Measurements from ENCODE around the gene CTNND1. TPM values are rescaled to one million over a fixed set of nuclear protein-coding genes. Genes with fewer than 3 reads are reported as not detected.

CTNND1 gene
- total and polyA plus RNA-seq, 9 of the 15 experiments (the other 6 are each of a cell fraction or from before 2014, with no cell fraction given), result 11.1 to 74.0 (median 43.3) TPM

GRCh38 chr11:57775491-57775890 lies 13.9 kb downstream of the CTNND1 start (continued):
- no peak for TF ChIP-seq PTBP1 (IDR thresholded peaks at IDR 0.05; ENCODE audit: low read depth, low read length)
- TF ChIP-seq RFX5 (IDR thresholded peaks at IDR 0.05; ENCODE audit: low read depth, low read length), result no peak

- H3K9ac ChIP-seq (ENCODE audit: insufficient read depth in 1 of 2, low read depth in 2 of 2, low read length in 2 of 2), result no peak overlapping the region
Observed at GRCh38 chr11:57776031-57776521, 14.5 kb downstream of the CTNND1 start.

More at GRCh38 chr11:57776031-57776521, 14.5 kb downstream of the CTNND1 start:
- Histone ChIP-seq H3K79me2 (ENCODE audit: control insufficient read depth, insufficient read depth, low read length) (peaks cover 95% of the 10 kb centered on the region), H3K27me3 (ENCODE audit: control insufficient read depth in 2 of 2, insufficient read depth in 2 of 2, low read length in 2 of 2) (no peaks in the 10 kb centered on the region), H3K4me1 (replicated peaks in 1 of 2; ENCODE audit: control insufficient read depth in 2 of 2, insufficient read depth in 2 of 2, low read length in 2 of 2) (peaks cover 20 to 56% of the 10 kb centered on the region in 2 experiments), H3K9me1 (ENCODE audit: control insufficient read depth, insufficient read depth, low read length) (no peaks in the 10 kb centered on the region), H3K9me3 (replicated peaks; ENCODE audit: control insufficient read depth, insufficient read depth, low read depth, low read length) (no peaks in the 10 kb centered on the region), H3K27ac (ENCODE audit: extremely low read depth, low read depth, low read length) (no peak overlapping the region), H4K20me1 (replicated peaks; ENCODE audit: control insufficient read depth, insufficient read depth, low read length) (peaks cover 60% of the 10 kb centered on the region), H3K4me3 (no peak overlapping the region), H3K36me3 (ENCODE audit: control insufficient read depth, insufficient read depth, low read length) (peaks cover 7% of the 10 kb centered on the region; the same call in 1 of the 3 replicates), H2AFZ (ENCODE audit: low read depth, low read length) (no peak overlapping the region), H3K4me2 (ENCODE audit: insufficient read depth, low read length) (no peak overlapping the region)
- ChIA-PET POLR2A (interaction anchor here (0.6 to 9.4 kb wide), 4 partner anchors 9 to 1937 kb away, joined by 3 to 88 read pairs (median 4); partner anchors contain the start of gene CTNND1), CTCF (ENCODE audit: low intra/inter-chr PET ratio) (no interaction called here)
- in situ Hi-C loops (cut with MboI) (no loop called here), intact Hi-C loops (cut with micrococcal nuclease) (no loop called here)
- 85% methylated on average over 3 of the region's 3 CpGs for WGBS (ENCODE audit: insufficient coverage, low coverage, missing lambda C conversion rate)
- BruUV-seq (replicated peaks), result no TSS peak
- ATAC-seq (no peak), FAIRE-seq (no peak), DNase-seq (ENCODE audit: extremely low read depth in 1 of 4, low spot score in 3 of 4) (no peak)
- TF ChIP-seq ZNF584 (CRISPR knock-in tag; IDR thresholded peaks at IDR 0.05; ENCODE audit: low read depth) (no peak), FOXA3 (CRISPR knock-in tag; conservative IDR thresholded peaks at IDR 0.05 in 1 of 2, IDR thresholded peaks at IDR 0.05 in 1 of 2) (no peak), GABPA (tag; conservative IDR thresholded peaks at IDR 0.05; ENCODE audit: low read depth) (no peak), ZNF124 (CRISPR knock-in tag; IDR thresholded peaks at IDR 0.05) (no peak), ZBTB17 (CRISPR knock-in tag; IDR thresholded peaks at IDR 0.05) (no peak), ELF4 (CRISPR knock-in tag; IDR thresholded peaks at IDR 0.05) (no peak), MAX (CRISPR knock-in tag; IDR thresholded peaks at IDR 0.05) (no peak), CBFA2T3 (IDR thresholded peaks at IDR 0.05) (no peak)
- TF ChIP-seq, protein P1, sequence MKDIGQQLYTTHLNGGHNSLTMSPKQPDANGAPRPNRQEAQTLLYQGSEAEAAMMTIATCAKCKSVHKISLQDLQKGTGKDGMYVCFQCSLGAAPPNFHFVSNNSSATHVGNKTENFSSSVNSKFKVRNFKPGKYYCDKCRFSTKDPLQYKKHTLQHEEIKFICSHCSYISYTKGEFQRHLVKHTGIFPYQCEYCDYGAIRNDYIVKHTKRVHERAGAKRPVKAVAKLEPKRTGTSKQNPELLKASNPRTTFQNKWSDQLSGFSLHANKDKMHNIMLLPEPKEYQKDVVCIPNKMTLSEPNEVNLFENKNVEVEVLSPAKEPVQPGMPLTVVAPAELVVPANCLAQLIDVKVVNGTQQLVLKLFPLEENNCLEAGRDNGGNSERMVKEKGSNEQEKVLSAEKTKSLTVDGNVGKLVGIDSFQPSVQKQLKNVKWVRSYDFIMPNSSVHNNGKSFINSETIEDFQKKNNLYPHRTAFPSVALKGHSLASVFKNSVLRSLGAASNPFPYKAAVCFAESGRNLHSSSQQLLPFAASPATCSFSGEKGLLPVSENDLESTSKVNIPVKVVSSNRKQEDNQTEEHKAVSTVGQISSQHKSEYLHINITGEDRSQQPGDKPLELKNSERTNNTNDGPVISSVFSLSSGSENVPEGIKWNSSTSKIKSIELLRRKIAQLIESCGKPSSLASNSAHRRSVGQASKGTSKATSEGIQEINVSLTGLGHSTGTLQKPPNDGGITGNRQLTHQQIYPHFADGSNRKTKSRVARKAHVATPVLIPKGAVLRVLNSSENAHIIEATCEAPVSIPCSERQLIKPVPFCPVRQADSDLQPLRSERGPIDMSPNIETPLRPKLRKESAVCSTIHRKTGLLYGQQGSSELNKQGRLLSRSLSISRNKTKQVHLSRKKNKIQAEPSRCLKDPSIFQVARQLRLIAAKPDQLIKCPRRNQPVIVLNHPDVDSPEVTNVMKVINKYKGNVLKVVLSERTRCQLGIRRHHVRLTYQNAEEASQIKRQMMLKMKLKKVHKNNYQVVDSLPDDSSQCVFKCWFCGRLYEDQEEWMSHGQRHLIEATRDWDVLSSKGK (CRISPR knock-in tag; IDR thresholded peaks at IDR 0.05), result no peak
- TF ChIP-seq, protein P2, sequence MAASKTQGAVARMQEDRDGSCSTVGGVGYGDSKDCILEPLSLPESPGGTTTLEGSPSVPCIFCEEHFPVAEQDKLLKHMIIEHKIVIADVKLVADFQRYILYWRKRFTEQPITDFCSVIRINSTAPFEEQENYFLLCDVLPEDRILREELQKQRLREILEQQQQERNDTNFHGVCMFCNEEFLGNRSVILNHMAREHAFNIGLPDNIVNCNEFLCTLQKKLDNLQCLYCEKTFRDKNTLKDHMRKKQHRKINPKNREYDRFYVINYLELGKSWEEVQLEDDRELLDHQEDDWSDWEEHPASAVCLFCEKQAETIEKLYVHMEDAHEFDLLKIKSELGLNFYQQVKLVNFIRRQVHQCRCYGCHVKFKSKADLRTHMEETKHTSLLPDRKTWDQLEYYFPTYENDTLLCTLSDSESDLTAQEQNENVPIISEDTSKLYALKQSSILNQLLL (CRISPR knock-in tag; IDR thresholded peaks at IDR 0.05; ENCODE audit: borderline replicate concordance), result no peak

Measured in K562 (cell line).